ENCODE results near the gene POMGNT1.

GRCh38 chr1:46188295-46189030, 9.8 kb downstream of the POMGNT1 start:
- no peak for TF ChIP-seq ZNF274 (IDR thresholded peaks at IDR 0.05; ENCODE audit: low read length)
- no peak for TF ChIP-seq ZNF274 (tag by site-specific recombination; IDR thresholded peaks at IDR 0.05; ENCODE audit: borderline replicate concordance)
- TF ChIP-seq, protein P1, sequence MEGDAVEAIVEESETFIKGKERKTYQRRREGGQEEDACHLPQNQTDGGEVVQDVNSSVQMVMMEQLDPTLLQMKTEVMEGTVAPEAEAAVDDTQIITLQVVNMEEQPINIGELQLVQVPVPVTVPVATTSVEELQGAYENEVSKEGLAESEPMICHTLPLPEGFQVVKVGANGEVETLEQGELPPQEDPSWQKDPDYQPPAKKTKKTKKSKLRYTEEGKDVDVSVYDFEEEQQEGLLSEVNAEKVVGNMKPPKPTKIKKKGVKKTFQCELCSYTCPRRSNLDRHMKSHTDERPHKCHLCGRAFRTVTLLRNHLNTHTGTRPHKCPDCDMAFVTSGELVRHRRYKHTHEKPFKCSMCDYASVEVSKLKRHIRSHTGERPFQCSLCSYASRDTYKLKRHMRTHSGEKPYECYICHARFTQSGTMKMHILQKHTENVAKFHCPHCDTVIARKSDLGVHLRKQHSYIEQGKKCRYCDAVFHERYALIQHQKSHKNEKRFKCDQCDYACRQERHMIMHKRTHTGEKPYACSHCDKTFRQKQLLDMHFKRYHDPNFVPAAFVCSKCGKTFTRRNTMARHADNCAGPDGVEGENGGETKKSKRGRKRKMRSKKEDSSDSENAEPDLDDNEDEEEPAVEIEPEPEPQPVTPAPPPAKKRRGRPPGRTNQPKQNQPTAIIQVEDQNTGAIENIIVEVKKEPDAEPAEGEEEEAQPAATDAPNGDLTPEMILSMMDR (tag by site-specific recombination; IDR thresholded peaks at IDR 0.05): no peak
- no peak for TF ChIP-seq ZNF354C (tag by site-specific recombination; IDR thresholded peaks at IDR 0.05; ENCODE audit: borderline replicate concordance, low read depth)
